ENCODE data around the gene JMJD8.
A peak's percentile ranks its signal among the peaks of the same experiment; 100 is the strongest.

JMJD8 gene

DNA sequence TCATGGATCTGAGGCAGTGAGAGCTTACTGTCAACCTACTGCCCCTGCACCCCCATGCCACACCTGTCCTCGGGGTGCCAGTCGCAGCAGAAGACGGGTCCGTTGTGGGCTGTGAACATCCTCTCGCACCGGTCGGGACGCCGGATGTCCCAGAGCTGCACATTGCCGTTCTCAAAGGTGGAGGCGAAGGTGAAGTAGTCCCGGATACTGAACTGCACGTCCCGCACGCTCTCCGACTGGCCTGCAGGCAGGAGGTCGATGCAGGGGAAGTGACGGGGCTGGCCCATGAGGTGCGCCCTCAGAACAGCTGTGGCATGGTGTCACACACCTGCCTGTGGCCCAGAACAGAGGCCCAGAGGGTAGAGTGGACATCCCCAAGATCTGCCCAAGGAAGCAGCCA lies 3.4 kb upstream of the JMJD8 start:
- no peak for DNase-seq

DNA sequence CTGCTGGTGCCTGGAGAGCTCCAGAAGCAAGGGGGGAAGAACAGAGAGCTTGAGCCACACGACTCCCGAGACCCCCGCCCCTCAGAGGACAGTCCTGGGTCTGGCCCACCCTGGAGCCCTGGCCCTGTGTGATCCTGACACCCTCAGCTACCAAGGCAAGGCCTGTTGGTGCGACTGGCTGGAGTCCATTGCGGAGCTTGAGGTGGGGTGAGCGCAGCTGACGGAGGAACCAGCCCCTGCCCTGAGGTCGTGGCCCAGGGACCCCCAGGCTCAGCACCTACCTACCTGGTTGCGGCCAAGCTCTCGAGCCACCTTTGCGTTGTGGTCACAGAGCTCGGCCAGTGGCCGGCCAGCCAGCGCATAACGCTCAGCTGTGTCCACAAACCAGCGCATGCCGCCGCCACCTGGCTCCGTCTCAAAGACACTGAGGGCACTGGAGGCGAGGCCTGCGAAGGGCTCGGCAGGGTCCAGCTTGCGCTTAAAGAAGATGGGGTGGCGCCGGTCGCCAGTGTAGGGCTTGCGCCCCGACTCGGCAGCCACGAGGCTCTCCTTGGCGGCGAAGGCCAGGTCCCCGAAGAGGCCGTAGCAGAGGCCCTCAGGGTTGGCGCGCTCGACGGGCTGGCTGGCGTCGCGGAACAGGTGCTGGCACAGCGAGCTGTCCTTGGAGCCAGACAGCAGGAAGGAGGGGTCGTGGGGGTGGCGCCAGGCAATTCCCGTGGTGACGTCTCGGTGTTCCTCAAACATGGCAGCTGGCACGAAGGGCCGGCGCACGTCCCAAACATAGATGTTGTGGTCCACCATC lies 2.5 kb upstream of the JMJD8 start:
- no peak for DNase-seq

DNA sequence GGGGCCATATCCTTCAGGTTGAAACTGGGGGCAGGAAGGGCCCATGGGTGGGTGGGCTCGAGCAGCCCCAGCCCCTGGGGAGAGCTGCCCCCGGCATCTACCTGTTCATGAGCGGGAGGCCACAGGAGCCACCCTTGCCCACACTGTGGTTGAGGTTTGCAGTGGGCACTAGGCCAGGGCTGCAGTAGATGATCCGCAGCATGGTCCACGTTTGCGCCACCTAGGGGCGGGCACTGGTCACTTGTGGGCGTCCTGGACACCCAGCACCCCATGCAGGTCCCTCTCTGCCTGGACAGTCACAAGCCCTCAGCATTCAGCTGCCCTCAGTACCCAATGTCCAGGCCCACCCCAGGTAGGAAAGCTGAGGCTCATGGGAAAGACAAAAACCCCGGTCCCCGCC lies 1.8 kb upstream of the JMJD8 start:
- peak; percentile 66 for DNase-seq

DNA sequence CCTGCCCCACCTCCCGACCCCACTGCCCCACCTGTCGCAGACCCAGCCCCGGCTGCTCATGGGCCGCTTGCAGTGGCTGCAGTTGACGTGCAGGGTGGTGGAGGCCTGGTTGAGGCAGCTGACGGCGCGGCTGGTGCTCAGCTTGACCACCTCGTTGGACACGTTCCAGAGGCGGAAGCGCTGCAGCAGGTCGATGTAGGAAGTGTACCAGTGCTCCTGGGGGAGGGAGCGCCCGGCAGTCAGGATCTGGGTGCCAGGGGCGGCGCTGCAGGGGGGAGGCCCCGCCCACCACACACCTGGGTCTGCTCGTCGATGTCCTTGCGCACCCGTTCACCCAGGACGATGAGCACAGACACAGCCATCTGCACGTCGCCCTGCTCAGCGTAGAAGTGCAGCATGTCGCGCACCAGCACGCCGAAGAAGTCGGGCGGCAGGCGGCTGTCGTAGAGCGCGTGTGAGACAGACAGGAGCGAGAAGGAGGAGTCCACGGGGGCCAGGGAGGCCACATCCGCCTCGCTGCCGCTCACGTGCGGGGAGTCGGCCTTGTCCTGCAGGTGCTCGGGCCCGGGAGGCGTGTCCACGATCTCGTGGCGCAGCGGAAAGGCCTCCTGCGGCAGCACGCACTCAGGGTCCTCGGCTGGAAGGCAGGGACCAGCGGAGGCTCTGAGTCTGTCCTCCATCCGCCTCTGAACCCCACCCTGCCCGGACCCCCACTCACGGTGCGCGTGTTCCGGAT lies 995 bp upstream of the JMJD8 start:
- DNase-seq, result no peak

DNA sequence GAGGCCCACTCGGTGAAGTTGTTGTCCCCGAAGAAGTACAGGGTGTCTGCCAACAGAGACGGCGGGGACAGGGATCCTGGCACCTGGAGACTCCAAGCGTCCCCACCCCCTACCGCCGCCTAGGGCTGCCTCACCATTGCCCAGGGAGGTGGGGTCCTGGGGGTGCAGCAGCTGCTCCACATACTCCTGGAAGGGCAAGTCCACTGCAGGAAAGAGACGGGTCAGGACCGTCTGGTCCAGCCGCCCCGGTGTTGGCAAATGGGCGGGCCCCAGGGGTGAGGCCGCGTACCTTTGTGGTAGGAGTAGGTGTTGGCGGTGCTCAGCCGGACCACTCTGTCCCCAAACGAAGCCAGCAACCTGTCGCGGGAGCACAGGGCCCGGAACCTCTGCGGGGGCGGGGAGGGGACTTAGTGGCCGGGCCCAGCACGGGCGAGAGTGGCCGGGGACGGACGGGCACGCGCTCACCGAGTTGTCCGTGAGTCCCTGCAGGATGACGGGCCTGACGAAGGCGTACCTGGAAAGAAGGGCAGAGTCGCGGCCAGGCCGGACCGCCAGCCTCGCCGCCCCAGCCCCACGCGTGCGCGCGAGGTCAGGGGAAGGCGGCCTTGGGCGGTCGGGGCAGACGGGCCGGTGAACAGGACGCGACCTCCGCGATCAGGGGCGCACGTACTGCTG lies 601 bp downstream of the JMJD8 start:
- peak; percentile 56 for DNase-seq

GRCh38 chr16:682493-683395 lies 1.4 kb downstream of the JMJD8 start:
- no peak for DNase-seq

DNA sequence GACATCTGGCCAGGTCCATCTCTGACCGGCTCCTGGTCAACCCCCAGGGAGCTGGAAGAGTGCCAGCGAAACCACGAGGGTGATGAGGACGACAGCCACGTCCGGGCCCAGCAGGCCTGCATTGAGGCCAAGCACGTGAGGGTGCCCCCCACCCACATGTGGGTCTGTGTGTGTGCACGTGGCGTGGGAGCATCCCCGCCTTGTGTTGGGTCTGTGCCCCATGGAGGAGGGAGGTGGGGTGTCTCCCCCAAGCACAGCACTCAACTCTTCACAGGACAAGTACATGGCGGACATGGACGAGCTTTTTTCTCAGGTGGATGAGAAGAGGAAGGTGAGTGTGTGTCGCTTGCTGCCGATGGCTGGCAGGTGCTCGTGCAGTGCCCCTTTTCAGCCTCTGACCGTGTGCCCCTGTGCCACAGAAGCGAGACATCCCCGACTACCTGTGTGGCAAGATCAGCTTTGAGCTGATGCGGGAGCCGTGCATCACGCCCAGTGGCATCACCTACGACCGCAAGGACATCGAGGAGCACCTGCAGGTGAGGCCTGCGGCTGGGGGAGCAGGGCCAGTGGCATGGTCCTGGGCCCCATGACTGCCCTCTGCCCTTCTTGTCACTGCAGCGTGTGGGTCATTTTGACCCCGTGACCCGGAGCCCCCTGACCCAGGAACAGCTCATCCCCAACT lies 2.2 kb downstream of the JMJD8 start:
- DNase-seq, result no peak

- DNase-seq, result peak; percentile 56
These were observed 3.0 kb downstream of the JMJD8 start for GRCh38 chr16:680967-681745.

- no peak for DNase-seq
These were observed 3.5 kb downstream of the JMJD8 start for GRCh38 chr16:680625-680945.

DNA sequence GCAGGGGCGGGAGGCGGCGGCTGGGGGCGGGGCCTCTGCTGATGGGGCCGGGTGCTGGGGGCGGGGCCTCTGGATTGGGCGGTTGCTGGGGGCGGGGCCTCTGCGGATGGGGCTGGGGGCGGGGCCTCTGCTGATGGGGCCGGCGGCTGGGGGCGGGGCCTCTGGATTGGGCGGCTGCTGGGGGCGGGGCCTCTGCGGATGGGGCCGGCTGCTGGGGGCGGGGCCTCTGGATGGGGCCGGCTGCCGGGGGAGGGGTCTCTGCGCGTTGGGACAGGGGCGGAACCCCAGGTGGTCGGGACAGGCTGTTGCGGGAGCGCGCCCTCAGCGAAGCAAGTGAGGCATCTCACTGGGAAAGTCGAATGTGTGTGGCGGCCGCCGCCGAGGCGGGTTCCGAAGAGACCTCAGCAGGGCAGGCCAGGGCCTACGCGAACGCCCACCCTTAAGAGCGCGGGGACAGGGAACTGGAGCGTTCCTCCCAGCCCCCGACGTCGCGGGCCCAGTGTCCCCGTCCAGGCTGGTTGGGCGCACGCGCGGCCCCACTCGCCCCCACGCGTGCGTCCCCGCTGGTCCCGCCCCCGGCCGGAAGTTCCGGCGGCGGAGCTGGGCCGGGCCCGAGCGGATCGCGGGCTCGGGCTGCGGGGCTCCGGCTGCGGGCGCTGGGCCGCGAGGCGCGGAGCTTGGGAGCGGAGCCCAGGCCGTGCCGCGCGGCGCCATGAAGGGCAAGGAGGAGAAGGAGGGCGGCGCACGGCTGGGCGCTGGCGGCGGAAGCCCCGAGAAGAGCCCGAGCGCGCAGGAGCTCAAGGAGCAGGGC lies 4.1 kb downstream of the JMJD8 start, which contains the start of gene STUB1:
STUB1 (plus strand) TSS at position 597 of the 811 bp plus-strand sequence; CDS start at position 713, 116 bp downstream.
- peak; percentile 96 for DNase-seq

GRCh38 chr16:678858-679813 lies 5.0 kb downstream of the JMJD8 start:
- peak; percentile 87 for DNase-seq

DNA sequence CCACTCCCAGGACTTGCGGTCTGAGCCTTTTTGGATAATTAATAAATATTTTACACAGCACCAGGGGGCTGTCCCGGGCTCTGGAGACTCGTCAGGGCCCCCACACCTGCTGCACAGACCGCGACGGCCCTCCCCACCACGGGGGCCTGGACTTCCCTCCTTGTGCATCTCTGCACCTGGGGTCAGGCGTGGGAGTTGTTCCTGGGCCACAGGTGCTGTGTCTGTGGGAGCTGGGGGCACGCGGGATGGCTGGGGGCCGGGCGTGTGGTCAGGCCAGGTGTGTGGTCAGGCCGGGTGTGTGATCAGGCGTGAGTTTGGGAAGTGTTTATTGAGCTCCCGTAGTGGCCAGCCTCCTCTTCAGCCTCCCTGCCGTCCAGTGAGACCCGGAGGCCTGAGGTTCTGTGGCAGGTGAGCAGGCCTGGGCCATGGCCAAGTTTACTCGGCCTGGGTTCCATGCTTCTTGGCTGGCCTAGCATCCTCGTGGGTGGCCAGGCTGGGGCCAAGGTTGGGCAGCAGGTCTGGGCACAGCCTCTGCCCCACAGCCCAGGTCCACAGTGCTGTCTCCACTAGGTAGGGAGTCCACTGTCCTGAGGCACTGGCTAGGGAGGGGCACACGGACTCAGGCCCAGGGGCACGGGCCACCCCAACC lies 5.8 kb downstream of the JMJD8 start:
- no peak for DNase-seq

DNA sequence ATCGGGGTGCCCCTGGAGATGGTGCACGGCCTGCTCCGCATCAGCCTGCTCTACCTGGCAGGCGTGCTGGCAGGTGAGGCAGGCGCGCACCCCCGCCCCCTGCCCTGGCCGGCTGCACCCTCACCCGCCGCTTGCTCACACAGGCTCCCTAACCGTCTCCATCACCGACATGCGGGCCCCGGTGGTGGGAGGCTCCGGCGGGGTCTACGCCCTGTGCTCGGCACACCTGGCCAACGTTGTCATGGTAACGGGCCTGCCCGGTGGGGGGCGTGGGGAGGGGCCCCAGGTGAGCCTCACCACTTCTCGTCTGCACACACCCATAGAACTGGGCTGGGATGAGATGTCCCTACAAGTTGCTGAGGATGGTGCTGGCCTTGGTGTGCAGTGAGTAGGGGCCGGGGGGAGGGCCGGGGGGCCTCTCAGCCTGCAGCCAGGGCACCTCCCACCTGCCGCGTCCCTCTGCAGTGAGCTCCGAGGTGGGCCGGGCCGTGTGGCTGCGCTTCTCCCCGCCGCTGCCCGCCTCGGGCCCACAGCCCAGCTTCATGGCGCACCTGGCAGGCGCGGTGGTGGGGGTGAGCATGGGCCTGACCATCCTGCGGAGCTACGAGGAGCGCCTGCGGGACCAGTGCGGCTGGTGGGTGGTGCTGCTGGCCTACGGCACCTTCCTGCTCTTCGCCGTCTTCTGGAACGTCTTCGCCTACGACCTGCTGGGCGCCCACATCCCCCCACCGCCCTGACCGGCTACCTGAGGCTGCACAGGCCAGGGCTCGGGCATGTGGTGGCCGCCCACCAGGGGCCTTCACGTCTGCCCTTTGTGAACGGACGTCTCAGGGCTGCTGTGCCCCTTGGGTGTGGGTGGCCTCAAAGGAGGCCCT lies 6.6 kb downstream of the JMJD8 start:
- no peak for DNase-seq

GRCh38 chr16:676913-677312 lies 7.2 kb downstream of the JMJD8 start:
- DNase-seq, result no peak

DNA sequence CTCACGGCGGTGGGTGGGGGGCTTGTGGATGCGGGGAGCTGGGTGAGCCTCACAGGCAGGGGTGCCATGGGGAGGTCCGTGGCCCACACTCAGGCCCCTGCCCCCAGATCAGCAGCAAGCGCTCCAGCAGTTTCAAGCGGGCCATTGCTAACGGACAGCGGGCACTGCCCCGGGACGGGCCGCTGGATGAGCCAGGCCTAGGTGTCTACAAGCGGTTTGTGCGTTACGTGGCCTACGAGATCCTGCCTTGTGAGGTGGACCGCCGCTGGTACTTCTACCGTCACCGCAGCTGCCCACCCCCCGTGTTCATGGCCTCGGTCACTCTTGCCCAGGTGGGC lies 7.6 kb downstream of the JMJD8 start:
- no peak for DNase-seq

GRCh38 chr16:675884-676564 lies 8.1 kb downstream of the JMJD8 start:
- DNase-seq, result no peak

All from NCI-H82 (cell line).